Measurements from ENCODE around the gene SIK2. TPM values are rescaled to one million over a fixed set of nuclear protein-coding genes. Genes with fewer than 3 reads are reported as not detected.
A peak's percentile ranks its signal among the peaks of the same experiment; 100 is the strongest.

SIK2 gene
- total and polyA plus RNA-seq, 4 donors, result 7.2 to 31.8 (median 17.3) TPM

- Histone ChIP-seq H3K4me1 (ENCODE audit: control insufficient read depth in 5 of 5, insufficient read depth in 5 of 5, low read length in 5 of 5) (peaks cover 9 to 30% (median 20%) of the 10 kb centered on the region in 5 donors), H3K36me3 (ENCODE audit: control insufficient read depth in 4 of 4, insufficient read depth in 4 of 4, low read length in 4 of 4) (peaks cover 18 to 44% (median 35%) of the 10 kb centered on the region in 4 donors), H3K4me3 (no peak overlapping the region), H3K27ac (ENCODE audit: low read depth in 1 of 2, low read length in 1 of 2) (no peak overlapping the region), H3K27me3 (ENCODE audit: control insufficient read depth in 3 of 3, insufficient read depth in 3 of 3, low read length in 2 of 3) (no peaks in the 10 kb centered on the region), H3K9me3 (ENCODE audit: control insufficient read depth in 4 of 4, insufficient read depth in 3 of 4, low read length in 3 of 4) (no peaks in the 10 kb centered on the region), H3K9ac (ENCODE audit: insufficient read depth in 1 of 2, low read length in 2 of 2) (no peak overlapping the region)
- 87 to 91% methylated on average over 7 of the region's 7 CpGs for WGBS, 2 donors
- DNase-seq (no peak), ATAC-seq (ENCODE audit: insufficient read depth, low FRiP score) (no peak)
- TF ChIP-seq CTCF (IDR thresholded peaks at IDR 0.05; ENCODE audit: control extremely low read depth, extremely low read depth), result no peak
Observed at GRCh38 chr11:111727431-111727830, 125.2 kb downstream of the SIK2 start.

- peaks cover 9 to 48% (median 31%) of the 10 kb centered on the region in 5 donors for H3K4me1 ChIP-seq (ENCODE audit: control insufficient read depth in 5 of 5, insufficient read depth in 5 of 5, low read length in 5 of 5)
- no peak for TF ChIP-seq CTCF (IDR thresholded peaks at IDR 0.05; ENCODE audit: control extremely low read depth, extremely low read depth)
- ATAC-seq (ENCODE audit: insufficient read depth, low FRiP score) (no peak), DNase-seq (peak in 2 of 3 donors; percentile 77 to 79)
- peaks cover 7 to 27% (median 19%) of the 10 kb centered on the region in 4 donors for H3K36me3 ChIP-seq (ENCODE audit: control insufficient read depth in 4 of 4, insufficient read depth in 4 of 4, low read length in 4 of 4)
- WGBS, 2 donors, result 86 to 87% methylated on average over 10 of the region's 10 CpGs
- peak overlapping the region; percentile 17 to 69 for H3K27ac ChIP-seq (ENCODE audit: low read depth in 1 of 2, low read length in 1 of 2)
- no peak overlapping the region for H3K4me3 ChIP-seq
- H3K9ac ChIP-seq (ENCODE audit: insufficient read depth in 1 of 2, low read length in 2 of 2), result peak overlapping the region; percentile 30 to 58
- H3K9me3 ChIP-seq (ENCODE audit: control insufficient read depth in 4 of 4, insufficient read depth in 3 of 4, low read length in 3 of 4), result no peaks in the 10 kb centered on the region
- no peaks in the 10 kb centered on the region for H3K27me3 ChIP-seq (ENCODE audit: control insufficient read depth in 3 of 3, insufficient read depth in 3 of 3, low read length in 2 of 3)
Observed at GRCh38 chr11:111729071-111729830, 127.0 kb downstream of the SIK2 start.

GRCh38 chr11:111729831-111730311 is 127.6 kb downstream of the SIK2 start:
- peaks cover 3 to 21% (median 16%) of the 10 kb centered on the region in 4 donors for H3K36me3 ChIP-seq (ENCODE audit: control insufficient read depth in 4 of 4, insufficient read depth in 4 of 4, low read length in 4 of 4)
- TF ChIP-seq CTCF (IDR thresholded peaks at IDR 0.05; ENCODE audit: control extremely low read depth, extremely low read depth), result no peak
- H3K27me3 ChIP-seq (ENCODE audit: control insufficient read depth in 3 of 3, insufficient read depth in 3 of 3, low read length in 2 of 3), result no peaks in the 10 kb centered on the region
- H3K9me3 ChIP-seq (ENCODE audit: control insufficient read depth in 4 of 4, insufficient read depth in 3 of 4, low read length in 3 of 4), result no peaks in the 10 kb centered on the region
- WGBS, 2 donors, result 70 to 71% methylated on average over 9 of the region's 9 CpGs
- DNase-seq (peak; percentile 43 to 82 (median 69)), ATAC-seq (ENCODE audit: insufficient read depth, low FRiP score) (no peak)
- peak overlapping the region; percentile 17 to 55 for H3K27ac ChIP-seq (ENCODE audit: low read depth in 1 of 2, low read length in 1 of 2)
- H3K4me1 ChIP-seq (ENCODE audit: control insufficient read depth in 5 of 5, insufficient read depth in 5 of 5, low read length in 5 of 5), result peaks cover 9 to 55% (median 36%) of the 10 kb centered on the region in 5 donors
- H3K9ac ChIP-seq (ENCODE audit: insufficient read depth in 1 of 2, low read length in 2 of 2), result peak overlapping the region in 1 of 2 donors; percentile 63
- no peak overlapping the region for H3K4me3 ChIP-seq
